IPS DF 6.9 (cell line): Measurements from ENCODE around the gene TFCP2.

Source experiments
- DNase-seq: peaks from one replicate; pipeline ENCODE4 v3.0.0-alpha.2; 2013; ENCODE audit warnings: low read depth, low spot score
- H3K27ac ChIP-seq: one replicate; pipeline ENCODE4 v1.5.1; 2013; ENCODE audit warnings: low read length, control low read depth
- H3K27me3 ChIP-seq: 2 replicates; pipeline ENCODE4 v1.6.1; 2013; ENCODE audit warnings: mild to moderate bottlenecking, low read length; ENCODE audit not compliant: control insufficient read depth, insufficient read depth
- H3K36me3 ChIP-seq: 2 replicates; pipeline ENCODE4 v1.6.1; 2013; ENCODE audit warnings: low read length; ENCODE audit not compliant: control insufficient read depth, insufficient read depth
- H3K4me1 ChIP-seq: 2 replicates; pipeline ENCODE4 v1.6.1; 2013; ENCODE audit warnings: low read length; ENCODE audit not compliant: control insufficient read depth, insufficient read depth
- H3K4me3 ChIP-seq: 2 replicates; pipeline ENCODE4 v1.5.1; 2013; ENCODE audit warnings: mild to moderate bottlenecking, low read length
- H3K9me3 ChIP-seq: 2 replicates; pipeline ENCODE4 v1.6.1; 2013; ENCODE audit warnings: low read length, inconsistent platforms; ENCODE audit not compliant: control insufficient read depth, insufficient read depth
- WGBS: extraction: QIAGEN DNeasy Blood & Tissue Kit; methylation state at CpG from one replicate; pipeline ENCODE4 v1.1.7; 2013; ENCODE audit warnings: mixed read lengths, missing lambda C conversion rate; ENCODE audit not compliant: insufficient read length, insufficient coverage; 5-methylcytosine and 5-hydroxymethylcytosine counted together

Gene TFCP2

DNA sequence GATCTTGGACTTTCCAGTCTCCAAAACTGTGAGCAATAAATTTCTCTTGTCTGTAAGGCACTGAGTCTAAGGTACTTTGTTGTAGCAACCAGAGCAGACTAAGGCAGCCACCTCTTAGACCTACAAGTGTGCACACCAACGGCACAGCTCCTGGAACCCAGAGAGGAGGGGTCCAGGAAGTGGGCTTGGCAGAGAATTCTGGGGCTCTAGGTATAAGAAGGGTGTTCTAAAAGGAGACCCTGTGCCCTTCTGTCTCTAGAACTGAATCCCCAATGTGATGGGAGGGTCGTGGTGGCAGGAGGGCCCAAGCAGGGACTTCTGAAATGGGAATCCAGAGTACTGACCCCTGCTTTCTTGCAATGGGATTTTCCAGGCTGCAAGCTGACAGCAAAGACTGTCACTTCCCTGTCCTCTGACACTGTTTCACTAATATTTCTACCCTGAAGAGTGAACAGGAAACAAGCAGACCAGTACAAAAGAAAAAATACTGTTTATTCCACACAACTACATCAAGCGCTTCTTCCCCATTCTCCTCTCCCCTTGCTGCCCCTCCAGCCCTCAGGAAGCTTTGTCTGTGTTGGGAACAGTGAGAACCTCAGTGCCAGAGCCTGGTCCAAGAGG lies 13.6 kb upstream of the TFCP2 start:
- Histone ChIP-seq H3K36me3 (no peaks in the 10 kb centered on the region), H3K27me3 (no peaks in the 10 kb centered on the region), H3K4me1 (no peaks in the 10 kb centered on the region), H3K9me3 (no peaks in the 10 kb centered on the region), H3K27ac (no peak overlapping the region), H3K4me3 (no peak overlapping the region)
- WGBS = no CpG with 5 or more reads among the region's 3 CpGs
- DNase-seq = no peak

DNA sequence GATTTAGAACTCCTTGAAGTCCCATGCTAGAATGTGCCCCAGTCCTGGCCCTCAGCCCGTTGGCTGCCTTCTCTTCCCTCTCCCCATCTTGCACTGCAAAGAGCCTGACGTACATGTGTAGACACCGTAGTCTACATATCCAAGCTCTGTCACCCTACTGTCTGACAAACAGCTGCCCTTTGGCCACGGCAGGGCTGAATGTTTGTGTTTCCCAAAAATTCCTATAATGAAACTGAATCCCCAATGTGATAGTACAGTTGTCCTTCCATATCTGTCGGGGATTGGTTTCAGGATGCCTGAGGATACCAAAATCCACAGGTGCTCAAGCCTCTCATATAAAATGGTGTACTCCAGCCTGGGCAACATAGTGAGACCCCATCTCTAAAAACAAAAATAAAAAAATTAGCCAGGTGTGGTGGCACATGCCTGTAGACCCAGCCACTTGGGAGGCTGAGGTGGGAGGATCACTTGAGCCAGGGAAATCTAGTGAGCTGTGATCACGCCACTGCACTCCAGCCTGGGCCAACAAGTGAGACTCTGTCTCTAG lies 12.3 kb upstream of the TFCP2 start:
- no peak for DNase-seq
- no peaks in the 10 kb centered on the region for H3K4me1 ChIP-seq
- no peak overlapping the region for H3K27ac ChIP-seq
- H3K27me3 ChIP-seq = no peaks in the 10 kb centered on the region
- no peaks in the 10 kb centered on the region for H3K36me3 ChIP-seq
- no peak overlapping the region for H3K4me3 ChIP-seq
- WGBS = no CpG with 5 or more reads among the region's 6 CpGs
- H3K9me3 ChIP-seq = no peaks in the 10 kb centered on the region

DNA sequence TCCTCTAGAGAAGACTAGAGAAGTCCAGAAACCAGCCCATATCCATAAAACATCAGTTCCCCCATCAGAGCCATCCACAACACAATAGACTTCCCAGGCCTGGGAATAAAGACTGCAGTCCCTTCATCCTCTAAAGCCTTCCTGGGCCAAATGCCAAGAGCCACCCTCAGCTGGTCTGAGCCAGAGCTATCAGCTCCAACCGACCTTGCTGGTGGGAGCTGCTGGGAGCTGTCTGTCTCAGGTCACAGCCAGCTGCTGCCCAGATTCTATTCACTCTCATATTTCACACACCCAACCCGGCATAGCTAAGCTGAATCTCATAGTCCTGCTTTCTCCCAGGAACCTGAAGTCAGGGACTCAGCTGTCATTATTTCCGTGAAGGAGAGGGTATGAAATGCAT lies 10.9 kb upstream of the TFCP2 start:
- Histone ChIP-seq H3K4me3 (no peak overlapping the region), H3K27me3 (no peaks in the 10 kb centered on the region), H3K27ac (no peak overlapping the region), H3K9me3 (no peaks in the 10 kb centered on the region), H3K4me1 (no peaks in the 10 kb centered on the region), H3K36me3 (no peaks in the 10 kb centered on the region)
- no peak for DNase-seq
- no CpG with 5 or more reads among the region's 3 CpGs for WGBS

DNA sequence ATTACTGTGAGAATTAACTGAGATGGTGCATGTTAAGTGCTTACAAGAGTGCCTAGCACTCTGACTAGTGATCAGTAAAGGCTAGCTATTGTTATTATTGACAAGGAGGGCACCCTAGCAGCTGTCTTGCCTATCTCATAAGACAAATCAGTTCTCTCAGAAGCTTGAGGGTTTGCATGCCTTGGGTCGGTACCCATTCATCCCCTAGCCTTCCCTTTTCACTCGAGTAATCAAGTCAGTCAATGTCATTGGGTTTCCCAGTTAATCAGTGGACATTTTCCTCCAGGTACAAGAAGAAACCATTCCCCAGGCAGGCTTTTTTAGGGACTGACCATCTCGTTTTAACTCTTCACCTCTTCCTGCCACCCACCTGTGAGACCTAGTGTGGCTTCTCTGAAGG lies 10.4 kb upstream of the TFCP2 start:
- no CpG with 5 or more reads among the region's 3 CpGs for WGBS
- no peak overlapping the region for H3K27ac ChIP-seq
- no peaks in the 10 kb centered on the region for H3K9me3 ChIP-seq
- no peak overlapping the region for H3K4me3 ChIP-seq
- no peaks in the 10 kb centered on the region for H3K4me1 ChIP-seq
- no peaks in the 10 kb centered on the region for H3K36me3 ChIP-seq
- H3K27me3 ChIP-seq = no peaks in the 10 kb centered on the region
- no peak for DNase-seq

DNA sequence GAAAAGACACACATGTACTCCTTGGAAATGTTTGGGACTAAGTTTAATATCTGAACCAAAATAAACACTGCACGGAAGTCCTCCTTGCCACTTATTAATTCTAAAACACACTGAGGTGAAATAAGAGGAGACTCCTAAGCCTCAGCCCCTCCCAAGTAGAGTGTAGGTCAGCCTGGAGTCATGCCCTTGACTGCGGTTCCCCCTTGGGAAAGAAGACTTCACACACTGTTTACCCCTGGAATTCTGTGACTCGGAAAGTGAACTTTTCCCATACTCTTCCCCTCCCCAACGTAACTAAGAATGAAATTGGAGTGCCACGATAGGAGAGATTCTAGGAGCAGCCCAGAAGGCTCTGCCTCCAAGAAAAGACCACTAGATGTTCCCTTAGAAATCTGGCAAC lies 8.6 kb upstream of the TFCP2 start:
- Histone ChIP-seq H3K27ac (no peak overlapping the region), H3K9me3 (no peaks in the 10 kb centered on the region), H3K27me3 (no peaks in the 10 kb centered on the region), H3K36me3 (no peaks in the 10 kb centered on the region), H3K4me3 (no peak overlapping the region), H3K4me1 (no peaks in the 10 kb centered on the region)
- DNase-seq = no peak
- no CpG with 5 or more reads among the region's 5 CpGs for WGBS

DNA sequence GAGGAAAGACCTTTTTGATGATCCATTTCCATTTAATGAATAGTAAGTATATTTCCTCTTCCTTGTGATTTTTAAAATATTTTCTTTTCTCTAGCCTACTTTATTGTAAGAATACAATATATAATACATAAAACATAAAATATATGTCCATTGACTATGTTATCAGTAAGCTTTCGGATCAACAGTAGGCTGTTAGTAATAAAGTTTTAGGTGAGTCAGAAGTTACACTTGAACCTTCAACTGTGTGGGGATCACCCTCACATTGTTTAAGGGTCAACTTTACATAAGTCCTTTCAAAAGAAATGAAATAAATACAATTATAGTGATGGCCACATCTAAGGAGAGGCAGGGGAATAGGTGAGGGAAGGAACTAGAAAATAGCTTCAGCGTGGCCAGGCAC lies 5.0 kb upstream of the TFCP2 start:
- no peaks in the 10 kb centered on the region for H3K27me3 ChIP-seq
- no CpG with 5 or more reads among the region's 2 CpGs for WGBS
- no peak overlapping the region for H3K27ac ChIP-seq
- no peaks in the 10 kb centered on the region for H3K4me1 ChIP-seq
- H3K4me3 ChIP-seq = no peak overlapping the region
- DNase-seq = no peak
- H3K9me3 ChIP-seq = no peaks in the 10 kb centered on the region
- H3K36me3 ChIP-seq = no peaks in the 10 kb centered on the region

DNA sequence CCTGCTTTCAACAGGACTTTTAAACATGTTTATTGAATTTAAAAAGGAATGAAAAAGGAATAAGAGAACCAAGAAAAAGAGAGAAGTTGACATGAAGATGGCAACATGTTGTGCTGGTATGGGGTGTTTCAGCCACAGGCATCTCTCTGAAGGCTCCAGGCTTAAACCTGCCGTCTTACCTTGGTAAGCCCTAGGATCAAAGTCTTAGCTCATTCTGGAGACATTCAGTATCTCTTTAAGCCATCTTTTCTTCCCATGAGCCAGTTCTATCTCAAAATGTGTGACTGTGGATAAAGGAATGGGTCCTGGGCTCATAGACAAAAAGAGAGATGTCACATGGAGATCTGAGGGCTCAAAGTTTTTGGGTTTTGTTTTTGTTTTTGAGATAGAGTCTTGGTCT lies 1.6 kb upstream of the TFCP2 start:
- DNase-seq = no peak
- Histone ChIP-seq H3K27ac (no peak overlapping the region), H3K36me3 (no peaks in the 10 kb centered on the region), H3K4me1 (no peaks in the 10 kb centered on the region), H3K27me3 (no peaks in the 10 kb centered on the region), H3K9me3 (no peaks in the 10 kb centered on the region), H3K4me3 (no peak overlapping the region)
- no CpG with 5 or more reads among the region's 1 CpG for WGBS

DNA sequence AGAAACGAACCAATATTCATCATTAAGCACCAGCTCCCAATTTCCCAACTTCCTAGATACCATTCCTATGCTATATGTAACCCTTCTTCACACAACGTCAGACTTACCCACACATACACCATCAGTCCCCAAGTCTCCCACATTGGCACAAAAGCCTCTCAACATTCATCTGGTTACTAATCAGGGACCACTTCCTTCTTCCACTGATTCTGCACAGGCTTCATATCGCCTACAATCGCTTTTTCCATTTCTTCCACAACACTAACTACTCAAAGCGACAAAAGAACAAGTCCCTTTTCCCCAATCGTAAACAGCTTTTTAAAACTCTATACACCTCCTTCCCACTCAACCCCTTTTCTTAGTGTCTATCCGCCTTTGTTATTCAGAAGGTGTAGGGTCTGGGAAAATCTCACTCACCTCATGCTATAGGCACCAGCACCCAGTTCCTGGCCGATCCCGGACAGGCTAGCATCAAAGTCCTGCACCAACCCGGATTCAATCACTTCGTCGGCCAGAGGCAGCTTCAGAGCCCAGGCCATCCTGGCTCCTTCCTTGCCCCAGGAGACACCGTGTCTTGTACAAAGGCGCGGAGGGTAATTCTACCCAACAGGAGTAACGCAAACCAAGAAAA lies 936 bp downstream of the TFCP2 start:
- Histone ChIP-seq H3K9me3 (no peaks in the 10 kb centered on the region), H3K36me3 (no peaks in the 10 kb centered on the region), H3K27ac (no peak overlapping the region), H3K27me3 (no peaks in the 10 kb centered on the region), H3K4me1 (no peaks in the 10 kb centered on the region), H3K4me3 (peak overlapping the region; percentile 86)
- 100% methylated on average over 2 of the region's 16 CpGs for WGBS
- no peak for DNase-seq

DNA sequence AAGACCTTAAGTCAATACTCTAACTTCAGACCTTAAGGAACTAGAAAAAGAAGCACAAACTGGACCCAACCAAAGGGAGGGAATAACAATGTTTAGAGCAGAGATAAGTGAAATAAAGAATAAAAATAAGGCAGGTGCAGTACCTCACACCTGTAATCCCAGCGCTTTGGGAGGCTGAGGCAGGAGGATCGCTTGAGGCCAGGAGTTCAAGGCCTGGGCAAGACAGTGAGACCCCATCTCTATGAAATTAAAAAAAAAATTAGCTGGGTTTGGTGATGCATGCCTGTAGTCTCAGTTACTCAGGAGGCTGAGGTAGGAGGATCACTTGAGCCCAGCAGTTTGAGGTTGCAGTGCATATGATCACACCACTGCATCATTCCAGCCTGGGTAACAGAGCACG lies 9.1 kb downstream of the TFCP2 start:
- Histone ChIP-seq H3K9me3 (no peaks in the 10 kb centered on the region), H3K4me3 (no peak overlapping the region), H3K27ac (no peak overlapping the region), H3K36me3 (no peaks in the 10 kb centered on the region), H3K4me1 (no peaks in the 10 kb centered on the region), H3K27me3 (no peaks in the 10 kb centered on the region)
- no CpG with 5 or more reads among the region's 3 CpGs for WGBS
- no peak for DNase-seq

DNA sequence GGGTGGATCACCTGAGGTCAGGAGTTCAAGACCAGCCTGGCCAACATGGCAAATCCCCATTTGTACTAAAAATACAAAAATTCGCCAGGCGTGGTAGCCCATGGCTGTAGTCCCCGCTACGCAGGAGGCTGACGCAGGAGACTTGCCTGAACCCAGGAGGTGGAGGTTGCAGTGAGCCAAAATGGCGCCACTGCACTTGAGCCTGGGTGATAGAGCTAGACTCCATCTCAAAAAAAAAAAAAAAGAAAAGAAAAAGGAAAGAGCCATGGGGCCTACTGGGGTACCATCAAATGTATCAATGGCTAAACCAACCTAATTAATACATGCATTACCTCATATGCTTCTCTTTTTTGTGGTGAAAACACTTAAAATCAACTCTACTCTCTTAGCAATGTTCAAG lies 10.7 kb downstream of the TFCP2 start:
- Histone ChIP-seq H3K4me3 (no peak overlapping the region), H3K4me1 (no peaks in the 10 kb centered on the region), H3K36me3 (no peaks in the 10 kb centered on the region), H3K27me3 (no peaks in the 10 kb centered on the region), H3K27ac (no peak overlapping the region), H3K9me3 (no peaks in the 10 kb centered on the region)
- no peak for DNase-seq
- WGBS = no CpG with 5 or more reads among the region's 6 CpGs
